Prostate gland (tissue), 2 donors: ENCODE results near the gene EPHA5.
A peak's percentile ranks its signal among the peaks of the same experiment; 100 is the strongest.

Source experiments
- POLR2A ChIP-seq: fragments of 450-650 bp; IDR thresholded peaks from one replicate; pipeline ENCODE4 v1.6.1; 2016; ENCODE audit warnings: antibody characterized with exemption, mild to moderate bottlenecking
- POLR2AphosphoS5 ChIP-seq: sonication (generic); formaldehyde crosslinking; IDR thresholded peaks from one replicate; pipeline ENCODE4 v1.6.1; 2017; ENCODE audit warnings: antibody characterized with exemption
- TF ChIP-seq, protein P1 (sequence below), 4 experiments: fragments of 200-600 bp in 2 of 4; fragments of 450-650 bp in 2 of 4; sonication (generic) in 2 of 4; IDR thresholded peaks; 1 replicate in 3 of 4; 2 replicates in 1 of 4; pipeline ENCODE4 v1.5.1; 2016 to 2019; ENCODE audit warnings: antibody characterized with exemption in 4 of 4, mild to moderate bottlenecking in 2 of 4, moderate library complexity in 2 of 4

DNA sequence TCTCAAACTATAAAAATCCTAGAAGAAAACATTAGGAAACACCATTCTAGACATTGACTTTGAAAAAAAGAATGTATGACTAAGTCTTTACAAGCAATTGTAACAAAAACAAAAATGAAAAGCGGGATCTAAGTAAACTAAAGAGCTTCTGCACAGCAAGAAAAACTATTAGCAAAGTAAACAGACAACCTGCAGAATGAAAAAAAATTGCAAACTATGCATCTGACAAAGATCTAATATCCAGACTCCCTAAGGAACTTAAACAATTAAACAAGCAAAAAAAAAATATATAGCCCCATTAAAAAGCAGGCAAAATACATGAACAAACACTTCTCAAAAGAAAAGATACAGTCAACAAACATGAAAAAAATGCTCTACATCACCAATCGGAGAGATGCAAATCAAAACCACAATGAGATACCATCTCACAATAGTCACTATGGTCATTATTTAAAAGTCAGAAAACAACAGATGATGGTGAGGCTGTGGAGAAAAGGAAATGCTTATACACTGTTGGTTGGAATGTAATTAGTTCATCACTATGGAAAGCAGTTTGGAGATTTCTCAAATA lies 168.1 kb downstream of the EPHA5 start:
- TF ChIP-seq, protein P1, sequence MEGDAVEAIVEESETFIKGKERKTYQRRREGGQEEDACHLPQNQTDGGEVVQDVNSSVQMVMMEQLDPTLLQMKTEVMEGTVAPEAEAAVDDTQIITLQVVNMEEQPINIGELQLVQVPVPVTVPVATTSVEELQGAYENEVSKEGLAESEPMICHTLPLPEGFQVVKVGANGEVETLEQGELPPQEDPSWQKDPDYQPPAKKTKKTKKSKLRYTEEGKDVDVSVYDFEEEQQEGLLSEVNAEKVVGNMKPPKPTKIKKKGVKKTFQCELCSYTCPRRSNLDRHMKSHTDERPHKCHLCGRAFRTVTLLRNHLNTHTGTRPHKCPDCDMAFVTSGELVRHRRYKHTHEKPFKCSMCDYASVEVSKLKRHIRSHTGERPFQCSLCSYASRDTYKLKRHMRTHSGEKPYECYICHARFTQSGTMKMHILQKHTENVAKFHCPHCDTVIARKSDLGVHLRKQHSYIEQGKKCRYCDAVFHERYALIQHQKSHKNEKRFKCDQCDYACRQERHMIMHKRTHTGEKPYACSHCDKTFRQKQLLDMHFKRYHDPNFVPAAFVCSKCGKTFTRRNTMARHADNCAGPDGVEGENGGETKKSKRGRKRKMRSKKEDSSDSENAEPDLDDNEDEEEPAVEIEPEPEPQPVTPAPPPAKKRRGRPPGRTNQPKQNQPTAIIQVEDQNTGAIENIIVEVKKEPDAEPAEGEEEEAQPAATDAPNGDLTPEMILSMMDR (IDR thresholded peaks at IDR 0.05) = no peak
- TF ChIP-seq POLR2A (no peak), POLR2AphosphoS5 (peak; percentile 22)
